Gastroesophageal sphincter (tissue), 4 donors: Measurements from ENCODE around the gene THEM4. TPM values are rescaled to one million over a fixed set of nuclear protein-coding genes. Genes with fewer than 3 reads are reported as not detected.

Experiments used
- ATAC-seq: fragments of 150-250 bp; one replicate; pipeline ENCODE4 v1.9.1; 2016; ENCODE audit warnings: mild to moderate bottlenecking, moderate library complexity
- H3K27ac ChIP-seq, 4 donors: fragments of 200-600 bp; sonication (generic) in 3 of 4; 1 replicate in 3 of 4; 2 replicates in 1 of 4; pipeline ENCODE4 v1.5.1; 2016 to 2019
- H3K27me3 ChIP-seq: fragments of 200-600 bp; sonication (generic); one replicate; pipeline ENCODE4 v1.5.1; 2019
- H3K36me3 ChIP-seq, 2 donors: fragments of 200-600 bp; sonication (generic); one replicate each; pipeline ENCODE4 v1.5.1; 2019; ENCODE audit warnings: control low read depth in 1 of 2
- H3K4me1 ChIP-seq, 3 donors: fragments of 200-600 bp; sonication (generic); 1 replicate in 2 of 3; 2 replicates in 1 of 3; pipeline ENCODE4 v1.5.1; 2016 to 2019; ENCODE audit warnings: control low read depth in 2 of 3
- H3K4me3 ChIP-seq, 2 donors: fragments of 200-600 bp; sonication (generic); one replicate each; pipeline ENCODE4 v1.5.1; 2019; ENCODE audit warnings: mild to moderate bottlenecking in 1 of 2, moderate library complexity in 1 of 2
- H3K9me3 ChIP-seq, 3 donors: fragments of 200-600 bp; sonication (generic); one replicate each; pipeline ENCODE4 v1.5.1; 2017 to 2019; ENCODE audit warnings: control low read depth in 2 of 3
- CTCF ChIP-seq, 4 experiments: fragments of 200-600 bp in 2 of 4; fragments of 450-650 bp in 2 of 4; sonication (generic) in 1 of 4; IDR thresholded peaks; one replicate each; pipeline ENCODE4 v1.5.1; 2017 to 2019; ENCODE audit warnings: antibody characterized with exemption in 4 of 4, mild to moderate bottlenecking in 2 of 4, moderate library complexity in 2 of 4
- EP300 ChIP-seq: sonication (generic); formaldehyde crosslinking; IDR thresholded peaks from one replicate; pipeline ENCODE4 v1.6.1; 2017; ENCODE audit warnings: antibody characterized with exemption, mild to moderate bottlenecking
- POLR2A ChIP-seq, 2 donors: fragments of 450-650 bp; IDR thresholded peaks; one replicate each; pipeline ENCODE4 v1.6.1; 2017; ENCODE audit warnings: antibody characterized with exemption in 2 of 2, mild to moderate bottlenecking in 2 of 2, moderate library complexity in 1 of 2
- POLR2AphosphoS5 ChIP-seq: sonication (generic); formaldehyde crosslinking; IDR thresholded peaks from one replicate; pipeline ENCODE4 v1.6.1; 2017; ENCODE audit warnings: antibody characterized with exemption
- WGBS, 2 donors: methylation state at CpG; one replicate each; pipeline ENCODE4 v1.1.5; 2018; ENCODE audit warnings: low coverage in 1 of 2; 5-methylcytosine and 5-hydroxymethylcytosine counted together
- total RNA-seq, 4 donors: library from RNA; depleted of rRNA; stranded (reverse); fragments of >200 nt; gene quantifications; one replicate each; pipeline ENCODE4 v1.1.0, GENCODE V29; 2016

The THEM4 gene
- total RNA-seq, 4 donors from 2014 or later: 14.7 to 17.5 (median 16.1) TPM

DNA sequence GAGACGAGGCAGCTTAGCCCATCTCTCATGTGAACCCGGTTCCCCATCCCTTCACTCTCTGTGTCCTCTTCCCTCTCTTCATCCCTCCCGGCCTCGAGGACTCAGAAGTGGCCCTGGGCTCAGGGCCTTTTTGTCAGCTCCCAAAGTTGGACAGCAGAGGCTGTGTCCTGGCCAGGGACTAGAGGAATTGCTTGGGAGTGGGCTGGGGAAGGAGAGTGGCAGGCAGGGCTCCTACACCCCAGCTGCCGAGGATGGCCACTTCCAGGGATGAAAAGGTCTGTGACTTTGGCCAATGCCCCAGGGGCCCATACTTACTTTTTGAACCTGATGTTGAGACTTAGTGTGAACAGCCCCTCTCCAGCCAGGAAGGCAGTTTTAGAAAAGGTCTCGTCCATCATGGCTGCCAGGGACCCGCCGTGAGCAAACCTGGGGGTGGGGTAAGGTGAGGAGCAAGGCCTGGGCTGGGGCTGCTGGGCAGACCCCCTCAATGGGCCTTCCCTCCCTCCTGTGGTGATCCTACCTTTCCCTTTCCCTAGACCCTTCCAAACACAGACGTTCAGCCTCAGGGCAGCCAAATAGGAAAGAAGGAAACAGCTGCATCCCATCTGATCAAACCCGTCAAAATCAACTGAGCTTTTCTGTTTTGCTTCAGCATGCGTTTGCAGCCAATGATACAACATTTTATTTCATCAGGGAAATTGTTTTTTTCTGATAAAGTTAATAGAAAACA is 61.3 kb downstream of the THEM4 start:
- 24 to 36% methylated on average over 2 to 7 of the region's 11 CpGs for WGBS, 2 donors
- Histone ChIP-seq H3K27me3 (peaks cover 60% of the 10 kb centered on the region), H3K4me3 (no peak overlapping the region), H3K27ac (no peak overlapping the region), H3K36me3 (no peaks in the 10 kb centered on the region), H3K4me1 (peaks cover 0 to 11% (median 0%) of the 10 kb centered on the region in 3 donors), H3K9me3 (no peaks in the 10 kb centered on the region)
- peak; percentile 42 for ATAC-seq
- TF ChIP-seq POLR2A (IDR thresholded peaks at IDR 0.05): no peak
- no peak for TF ChIP-seq CTCF (IDR thresholded peaks at IDR 0.05)
- no peak for TF ChIP-seq POLR2AphosphoS5
- no peak for TF ChIP-seq EP300

GRCh38 chr1:151846686-151847237 is 62.5 kb downstream of the THEM4 start:
- no peak for TF ChIP-seq POLR2A (IDR thresholded peaks at IDR 0.05)
- no peak for TF ChIP-seq POLR2AphosphoS5
- no peak for TF ChIP-seq CTCF (IDR thresholded peaks at IDR 0.05)
- no peak for TF ChIP-seq EP300

DNA sequence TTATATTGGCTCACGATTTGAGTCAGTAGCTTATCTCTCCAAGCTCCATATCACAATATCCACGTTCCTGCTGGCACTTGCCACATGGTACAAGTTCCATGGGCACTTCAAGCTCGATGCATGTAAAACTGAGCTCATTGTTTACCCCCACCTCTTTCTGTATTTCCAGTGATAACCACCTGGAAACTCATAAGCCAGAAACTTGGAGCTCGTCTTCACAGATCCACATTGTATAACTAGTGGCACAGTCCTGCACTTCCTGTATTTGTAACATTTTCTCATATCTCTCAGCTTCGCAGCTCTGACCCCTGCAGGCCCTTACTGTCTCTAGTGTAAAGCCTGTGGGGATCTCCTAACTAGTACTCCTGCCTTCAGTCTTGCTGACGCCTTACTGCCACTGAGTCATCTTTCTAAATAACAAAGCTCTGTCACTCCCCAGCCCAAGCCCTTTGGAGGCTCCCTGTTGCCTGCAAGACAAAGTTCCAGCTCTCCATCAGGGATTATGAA is 63.2 kb downstream of the THEM4 start:
- Histone ChIP-seq H3K4me1 (peaks cover 0 to 11% (median 0%) of the 10 kb centered on the region in 3 donors), H3K36me3 (no peaks in the 10 kb centered on the region), H3K9me3 (no peaks in the 10 kb centered on the region), H3K4me3 (no peak overlapping the region), H3K27ac (no peak overlapping the region), H3K27me3 (peaks cover 43% of the 10 kb centered on the region)
- TF ChIP-seq EP300 (no peak), POLR2AphosphoS5 (no peak), POLR2A (IDR thresholded peaks at IDR 0.05) (no peak), CTCF (IDR thresholded peaks at IDR 0.05) (no peak)
- WGBS, 2 donors: 65 to 67% methylated on average over 5 to 6 of the region's 6 CpGs
- ATAC-seq: no peak

More at GRCh38 chr1:151846686-151847237, 62.5 kb downstream of the THEM4 start:
- H3K4me1 ChIP-seq: peaks cover 0 to 11% (median 0%) of the 10 kb centered on the region in 3 donors
- H3K36me3 ChIP-seq: no peaks in the 10 kb centered on the region
- H3K27ac ChIP-seq: no peak overlapping the region
- H3K9me3 ChIP-seq: no peaks in the 10 kb centered on the region
- H3K27me3 ChIP-seq: peaks cover 48% of the 10 kb centered on the region
- no peak for ATAC-seq
- 73% methylated on average over 3 of the region's 8 CpGs; no CpG with 5 or more reads in 1 of the 2 donors for WGBS, 2 donors
- H3K4me3 ChIP-seq: no peak overlapping the region

- TF ChIP-seq CTCF (IDR thresholded peaks at IDR 0.05): no peak
- no peak for TF ChIP-seq POLR2A (IDR thresholded peaks at IDR 0.05)
- no peak for TF ChIP-seq EP300
- no peak for TF ChIP-seq POLR2AphosphoS5
- no peak overlapping the region for H3K27ac ChIP-seq
- 69 to 83% methylated on average over 1 to 2 of the region's 2 CpGs for WGBS, 2 donors
- no peaks in the 10 kb centered on the region for H3K9me3 ChIP-seq
- ATAC-seq: no peak
- H3K4me3 ChIP-seq: no peak overlapping the region
- H3K4me1 ChIP-seq: peaks cover 0 to 25% (median 8%) of the 10 kb centered on the region in 3 donors
- no peaks in the 10 kb centered on the region for H3K36me3 ChIP-seq
- H3K27me3 ChIP-seq: peaks cover 34% of the 10 kb centered on the region
Observed at GRCh38 chr1:151843398-151843797, 65.9 kb downstream of the THEM4 start.

DNA sequence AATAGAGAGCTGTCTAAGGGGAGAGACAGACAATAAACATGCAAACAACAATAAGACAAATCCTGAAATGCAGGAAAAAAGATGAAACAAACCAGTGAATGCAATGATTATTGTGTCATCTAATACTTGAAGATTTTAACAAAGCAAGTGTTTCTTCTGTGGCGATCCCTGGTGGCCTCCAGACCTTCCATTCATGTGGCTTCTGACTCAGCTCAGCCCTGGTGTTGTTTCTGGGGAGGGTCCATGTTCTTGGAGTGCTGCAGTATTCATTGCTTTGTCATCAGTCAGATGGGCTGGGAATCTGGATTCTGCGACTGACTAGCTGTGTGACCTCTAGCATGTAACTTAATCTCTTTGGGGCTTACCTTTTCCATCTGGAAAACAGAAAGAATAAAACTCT is 68.2 kb downstream of the THEM4 start:
- H3K36me3 ChIP-seq: no peaks in the 10 kb centered on the region
- no peak for ATAC-seq
- no peak overlapping the region for H3K27ac ChIP-seq
- TF ChIP-seq POLR2AphosphoS5 (no peak), EP300 (no peak), CTCF (IDR thresholded peaks at IDR 0.05) (no peak), POLR2A (IDR thresholded peaks at IDR 0.05) (no peak)
- H3K4me1 ChIP-seq: peaks cover 0 to 37% (median 9%) of the 10 kb centered on the region in 3 donors
- H3K27me3 ChIP-seq: peaks cover 39% of the 10 kb centered on the region
- no peak overlapping the region for H3K4me3 ChIP-seq
- H3K9me3 ChIP-seq: no peaks in the 10 kb centered on the region
- 100% methylated on average over 2 of the region's 2 CpGs for WGBS, 2 donors
